H9 (cell line): ENCODE results near the gene ENGASE. TPM values are rescaled to one million over a fixed set of nuclear protein-coding genes. Genes with fewer than 3 reads are reported as not detected.

Experiments used
- DNase-seq: peaks from one replicate; pipeline ENCODE4 v3.0.0-alpha.2; 2017
- H2AFZ ChIP-seq: one replicate; pipeline ENCODE4 v1.6.1; 2013; ENCODE audit warnings: mild to moderate bottlenecking, low read length, control low read depth, moderate library complexity
- H2AK5ac ChIP-seq: 2 replicates; pipeline ENCODE4 v1.6.1; 2013; ENCODE audit warnings: low read length, control low read depth, mixed read lengths; ENCODE audit not compliant: insufficient read length
- H2BK120ac ChIP-seq: one replicate; pipeline ENCODE4 v1.6.1; 2013; ENCODE audit warnings: low read depth, mild to moderate bottlenecking, low read length, control low read depth, inconsistent platforms; ENCODE audit not compliant: poor library complexity, severe bottlenecking
- H2BK12ac ChIP-seq: 2 replicates; pipeline ENCODE4 v1.6.1; 2013; ENCODE audit warnings: low read length, control low read depth, mixed read lengths, low read depth; ENCODE audit not compliant: insufficient read length
- H2BK15ac ChIP-seq: 2 replicates; pipeline ENCODE4 v1.6.1; 2013; ENCODE audit warnings: low read depth, low read length, control low read depth
- H2BK20ac ChIP-seq: one replicate; pipeline ENCODE4 v1.6.1; 2013; ENCODE audit warnings: low read depth, mild to moderate bottlenecking, low read length, control low read depth, inconsistent platforms; ENCODE audit not compliant: poor library complexity, severe bottlenecking
- H2BK5ac ChIP-seq: 2 replicates; pipeline ENCODE4 v1.6.1; 2013; ENCODE audit warnings: low read length, control low read depth, mixed read lengths; ENCODE audit not compliant: insufficient read length
- H3K14ac ChIP-seq: 2 replicates; pipeline ENCODE4 v1.6.1; 2013; ENCODE audit warnings: low read length, control low read depth; ENCODE audit not compliant: insufficient read depth
- H3K18ac ChIP-seq: 2 replicates; pipeline ENCODE4 v1.6.1; 2013; ENCODE audit warnings: low read depth, mild to moderate bottlenecking, mixed read lengths, low read length, control low read depth; ENCODE audit not compliant: insufficient read length
- H3K23ac ChIP-seq: 2 replicates; pipeline ENCODE4 v1.6.1; 2013; ENCODE audit warnings: low read length, control low read depth, mixed read lengths, low read depth; ENCODE audit not compliant: insufficient read length
- H3K23me2 ChIP-seq: 2 replicates; pipeline ENCODE4 v1.6.1; 2013; ENCODE audit warnings: low read depth, mild to moderate bottlenecking, mixed read lengths, low read length, control low read depth; ENCODE audit not compliant: insufficient read length, poor library complexity, severe bottlenecking
- H3K27ac ChIP-seq: 2 replicates; pipeline ENCODE4 v1.5.1; 2013; ENCODE audit warnings: low read length, control low read depth, mixed read lengths, low read depth; ENCODE audit not compliant: insufficient read length
- H3K27me3 ChIP-seq: 2 replicates; pipeline ENCODE4 v1.6.1; 2013; ENCODE audit warnings: low read length, control low read depth, inconsistent platforms; ENCODE audit not compliant: insufficient read depth
- H3K4ac ChIP-seq: 2 replicates; pipeline ENCODE4 v1.6.1; 2013; ENCODE audit warnings: low read depth, mild to moderate bottlenecking, control low read depth, inconsistent platforms, low read length, moderate library complexity
- H3K4me1 ChIP-seq: 2 replicates; pipeline ENCODE4 v1.6.1; 2013; ENCODE audit warnings: low read length, control low read depth, inconsistent platforms; ENCODE audit not compliant: insufficient read depth
- H3K4me2 ChIP-seq: 2 replicates; pipeline ENCODE4 v1.6.1; 2013; ENCODE audit warnings: low read length, control low read depth, mixed read lengths; ENCODE audit not compliant: insufficient read length, insufficient read depth
- H3K56ac ChIP-seq: 2 replicates; pipeline ENCODE4 v1.6.1; 2013; ENCODE audit warnings: low read depth, mild to moderate bottlenecking, mixed read lengths, low read length, control low read depth; ENCODE audit not compliant: insufficient read length
- H3K79me1 ChIP-seq: 2 replicates; pipeline ENCODE4 v1.6.1; 2013; ENCODE audit warnings: low read depth, mild to moderate bottlenecking, moderate library complexity, low read length, control low read depth, inconsistent platforms; ENCODE audit not compliant: insufficient read depth, poor library complexity, severe bottlenecking
- H3K79me2 ChIP-seq: 2 replicates; pipeline ENCODE4 v1.6.1; 2013; ENCODE audit warnings: low read length, control low read depth, inconsistent platforms; ENCODE audit not compliant: insufficient read depth
- H3K9ac ChIP-seq: 2 replicates; pipeline ENCODE4 v1.6.1; 2013; ENCODE audit warnings: low read length, control low read depth, mixed read lengths; ENCODE audit not compliant: insufficient read length; ENCODE audit errors: extremely low read depth
- H3K9me3 ChIP-seq: one replicate; pipeline ENCODE4 v1.6.1; 2013; ENCODE audit warnings: low read depth, low read length, inconsistent platforms; ENCODE audit not compliant: control insufficient read depth
- H3T11ph ChIP-seq: one replicate; pipeline ENCODE4 v1.6.1; 2013; ENCODE audit warnings: mild to moderate bottlenecking, low read length, control low read depth, inconsistent platforms
- H4K20me1 ChIP-seq: one replicate; pipeline ENCODE4 v1.6.1; 2013; ENCODE audit not compliant: control insufficient read depth, insufficient read length, insufficient read depth
- H4K5ac ChIP-seq: 2 replicates; pipeline ENCODE4 v1.6.1; 2013; ENCODE audit warnings: low read depth, mild to moderate bottlenecking, mixed read lengths, low read length, control low read depth; ENCODE audit not compliant: insufficient read length
- H4K8ac ChIP-seq: replicated peaks from 2 replicates; pipeline ENCODE4 v1.6.1; 2013; ENCODE audit warnings: low read length, control low read depth, mixed read lengths, low read depth; ENCODE audit not compliant: insufficient read length
- H4K91ac ChIP-seq: 2 replicates; pipeline ENCODE4 v1.6.1; 2013; ENCODE audit warnings: low read depth, mild to moderate bottlenecking, moderate library complexity, mixed read lengths, low read length, control low read depth; ENCODE audit not compliant: insufficient read length
- H3K27ac Mint-ChIP-seq, 3 experiments: 2 replicates in 2 of 3; 3 replicates in 1 of 3; pipeline ENCODE4 v1.8.0; 2020 to 2021; ENCODE audit warnings: mixed read lengths in 3 of 3, mild to moderate bottlenecking in 1 of 3, moderate library complexity in 1 of 3
- H3K27me3 Mint-ChIP-seq: 2 replicates; pipeline ENCODE4 v1.8.0; 2021; ENCODE audit warnings: low read depth, mild to moderate bottlenecking, moderate library complexity, mixed read lengths
- H3K36me3 Mint-ChIP-seq, 3 experiments: 2 replicates in 2 of 3; 3 replicates in 1 of 3; pipeline ENCODE4 v1.8.0; 2020 to 2021; ENCODE audit warnings: low read depth in 3 of 3, mixed read lengths in 3 of 3; ENCODE audit not compliant: insufficient read depth in 1 of 3
- H3K4me1 Mint-ChIP-seq, 2 experiments: 2 replicates each; pipeline ENCODE4 v1.8.0; 2020; ENCODE audit warnings: mixed read lengths in 2 of 2
- H3K4me3 Mint-ChIP-seq, 2 experiments: 2 replicates in 1 of 2; 3 replicates in 1 of 2; pipeline ENCODE4 v1.8.0; 2020 to 2021; ENCODE audit warnings: mild to moderate bottlenecking in 2 of 2, mixed read lengths in 2 of 2, moderate library complexity in 1 of 2
- H3K9me3 Mint-ChIP-seq, 2 experiments: 2 replicates in 1 of 2; 3 replicates in 1 of 2; pipeline ENCODE4 v1.8.0; 2020; ENCODE audit warnings: mild to moderate bottlenecking in 2 of 2, mixed read lengths in 2 of 2, moderate library complexity in 1 of 2
- CTCF ChIP-seq: fragments of 200-600 bp; sonication (generic); conservative IDR thresholded peaks from 3 replicates; pipeline ENCODE4 v1.8.0; 2021; ENCODE audit warnings: antibody characterized with exemption, mild to moderate bottlenecking
- WGBS: extraction: QIAGEN DNeasy Blood & Tissue Kit; methylation state at CpG from one replicate; pipeline ENCODE4 v1.1.7; 2013; ENCODE audit warnings: missing lambda C conversion rate, low lambda C conversion rate, mixed read lengths; ENCODE audit not compliant: insufficient read length; ENCODE audit errors: extremely low coverage; 5-methylcytosine and 5-hydroxymethylcytosine counted together
- total RNA-seq: library from RNA; stranded (reverse); gene quantifications from 2 replicates; pipeline ENCODE4 v1.2.1, GENCODE V29; 2021

ENGASE gene
- total RNA-seq, 1 experiment from 2014 or later: 20.6 TPM

GRCh38 chr17:79045842-79046196 is 28.8 kb upstream of the ENGASE start:
- Histone ChIP-seq H4K8ac (no peak overlapping the region), H3K9me3 (no peaks in the 10 kb centered on the region), H2BK15ac (no peak overlapping the region), H3K27me3 (no peaks in the 10 kb centered on the region), H2BK120ac (no peak overlapping the region), H3K4ac (no peak overlapping the region), H3K56ac (no peak overlapping the region), H2BK5ac (no peak overlapping the region), H4K91ac (no peak overlapping the region), H4K5ac (no peak overlapping the region), H3K79me1 (no peaks in the 10 kb centered on the region), H3T11ph (no peak overlapping the region), H2BK20ac (no peak overlapping the region), H3K23me2 (no peaks in the 10 kb centered on the region), H4K20me1 (peaks cover 2% of the 10 kb centered on the region), H2BK12ac (no peak overlapping the region), H3K14ac (no peak overlapping the region), H3K23ac (no peak overlapping the region), H2AK5ac (no peak overlapping the region), H2AFZ (no peak overlapping the region), H3K27ac (no peak overlapping the region), H3K9ac (no peak overlapping the region), H3K4me2 (no peak overlapping the region), H3K18ac (no peak overlapping the region), H3K4me1 (no peaks in the 10 kb centered on the region), H3K79me2 (no peaks in the 10 kb centered on the region)
- no peak overlapping the region; a peak in 1 of 5 replicates for H3K4me3 Mint-ChIP-seq
- H3K9me3 Mint-ChIP-seq: peaks cover 4 to 11% of the 10 kb centered on the region in 2 experiments; a peak in 4 of 5 replicates
- peaks cover 0 to 14% of the 10 kb centered on the region in 2 experiments; a peak in 2 of 4 replicates for H3K4me1 Mint-ChIP-seq
- no peaks in the 10 kb centered on the region; a peak in 1 of 7 replicates for H3K36me3 Mint-ChIP-seq
- peak; percentile 91 for DNase-seq
- peak; percentile 95 for TF ChIP-seq CTCF
- peaks cover 80% of the 10 kb centered on the region for H3K27me3 Mint-ChIP-seq
- H3K27ac Mint-ChIP-seq: no peak overlapping the region
- no CpG with 5 or more reads among the region's 11 CpGs for WGBS
